Kidney epithelial cell (primary cell): Measurements from ENCODE around the gene PXMP4. TPM values are rescaled to one million over a fixed set of nuclear protein-coding genes. Genes with fewer than 3 reads are reported as not detected.

ENCODE experiments used
- DNase-seq: peaks from one replicate; pipeline ENCODE4 v3.0.0-alpha.2; 2010; ENCODE audit warnings: low read depth
- H3K27me3 ChIP-seq: 2 replicates; pipeline ENCODE4 v1.6.0; 2011; ENCODE audit warnings: low read length; ENCODE audit not compliant: control insufficient read depth, insufficient read depth
- H3K36me3 ChIP-seq: 2 replicates; pipeline ENCODE4 v1.5.1; 2011; ENCODE audit warnings: low read length; ENCODE audit not compliant: control insufficient read depth, insufficient read depth
- H3K4me3 ChIP-seq: 2 replicates; pipeline ENCODE4 v1.5.1; 2011; ENCODE audit warnings: low read depth, mild to moderate bottlenecking, control low read depth, low read length
- CTCF ChIP-seq: IDR thresholded peaks from 2 replicates; pipeline ENCODE4 v1.5.1; 2011; ENCODE audit warnings: mild to moderate bottlenecking, moderate library complexity, low read length, control low read depth, inconsistent platforms; ENCODE audit not compliant: insufficient read depth, poor library complexity, severe bottlenecking
- total RNA-seq: library from RNA; depleted of rRNA; stranded (reverse); fragments of >200 nt; gene quantifications from 2 replicates; pipeline ENCODE4 v1.2.3, GENCODE V29; 2015

The PXMP4 gene
- total RNA-seq, 1 donor from 2014 or later = 8.1 TPM

DNA sequence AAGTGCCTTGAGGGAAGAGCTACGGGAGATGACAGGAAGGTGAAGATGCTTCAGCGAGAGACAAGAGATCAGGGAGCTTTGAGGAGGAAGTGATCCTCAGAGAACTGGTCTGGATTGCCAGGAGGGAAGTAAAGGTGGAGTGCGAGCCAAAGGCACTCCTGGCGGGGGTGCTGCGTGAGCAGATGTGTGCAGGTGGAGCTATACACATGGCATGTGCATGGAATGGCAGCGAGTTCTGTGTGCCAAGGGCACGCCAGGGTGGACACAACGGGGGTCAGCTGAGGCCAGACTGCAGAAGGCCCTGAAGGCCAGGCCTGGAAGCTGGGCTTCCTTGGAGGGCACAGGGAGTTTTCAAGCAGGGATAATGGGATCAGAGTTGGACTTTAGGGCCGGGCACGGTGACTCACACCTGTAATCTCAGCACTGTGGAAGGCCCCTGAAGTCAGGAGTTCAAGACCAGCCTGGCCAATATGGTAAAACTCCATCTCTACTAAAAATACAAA lies 6.2 kb downstream of the PXMP4 start:
- DNase-seq = no peak
- no peaks in the 10 kb centered on the region for H3K27me3 ChIP-seq
- TF ChIP-seq CTCF = no peak
- H3K4me3 ChIP-seq = no peak overlapping the region
- H3K36me3 ChIP-seq = no peaks in the 10 kb centered on the region

DNA sequence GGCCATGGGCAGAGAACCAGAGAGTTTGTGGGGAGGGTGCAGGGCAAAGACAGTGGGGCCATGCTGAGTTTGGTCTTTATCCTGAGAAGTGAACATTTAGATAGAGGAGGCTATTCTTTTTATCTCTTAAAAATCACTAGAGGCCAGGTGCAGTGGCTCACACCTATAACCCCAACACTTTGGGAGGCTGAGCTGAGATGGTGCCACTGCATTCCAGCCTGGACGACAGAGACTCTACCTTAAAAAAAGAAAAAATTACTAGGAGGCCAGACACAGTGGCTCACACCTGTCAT lies 8.7 kb downstream of the PXMP4 start:
- no peak for DNase-seq
- no peak overlapping the region for H3K4me3 ChIP-seq
- H3K27me3 ChIP-seq = no peaks in the 10 kb centered on the region
- TF ChIP-seq CTCF = no peak
- H3K36me3 ChIP-seq = no peaks in the 10 kb centered on the region

GRCh38 chr20:33710681-33711445 lies 9.2 kb downstream of the PXMP4 start:
- no peaks in the 10 kb centered on the region for H3K36me3 ChIP-seq
- TF ChIP-seq CTCF = no peak
- no peak overlapping the region for H3K4me3 ChIP-seq
- DNase-seq = no peak
- H3K27me3 ChIP-seq = no peaks in the 10 kb centered on the region

DNA sequence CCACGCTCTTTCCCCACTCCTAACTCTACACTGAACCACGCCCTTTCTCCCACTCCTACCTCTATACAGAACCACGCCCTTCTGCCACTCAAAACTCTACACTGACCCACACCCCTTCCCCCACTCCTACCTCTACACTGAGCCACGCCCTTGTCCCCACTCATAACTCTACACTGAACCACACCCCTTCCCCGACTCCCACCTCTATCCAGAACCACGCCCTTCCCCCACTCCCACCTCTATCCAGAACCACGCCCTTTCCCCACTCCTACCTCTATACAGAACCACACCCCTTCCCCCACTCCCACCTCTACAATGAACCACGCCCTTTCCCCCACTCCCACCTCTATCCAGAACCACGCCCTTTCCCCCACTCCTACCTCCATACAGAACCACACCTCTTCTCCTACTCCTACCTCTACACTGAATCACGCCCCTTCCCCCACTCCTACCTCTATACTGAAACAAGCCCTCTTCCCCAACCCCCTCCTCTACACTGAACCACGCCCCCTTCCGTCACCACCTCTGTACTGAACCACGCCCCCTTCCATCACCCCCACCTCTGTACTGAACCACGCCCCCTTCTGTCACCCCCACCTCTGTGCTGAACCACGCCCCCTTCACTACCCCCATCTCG lies 10.1 kb downstream of the PXMP4 start:
- Histone ChIP-seq H3K36me3 (no peaks in the 10 kb centered on the region), H3K4me3 (no peak overlapping the region), H3K27me3 (no peaks in the 10 kb centered on the region)
- TF ChIP-seq CTCF = no peak
- no peak for DNase-seq

DNA sequence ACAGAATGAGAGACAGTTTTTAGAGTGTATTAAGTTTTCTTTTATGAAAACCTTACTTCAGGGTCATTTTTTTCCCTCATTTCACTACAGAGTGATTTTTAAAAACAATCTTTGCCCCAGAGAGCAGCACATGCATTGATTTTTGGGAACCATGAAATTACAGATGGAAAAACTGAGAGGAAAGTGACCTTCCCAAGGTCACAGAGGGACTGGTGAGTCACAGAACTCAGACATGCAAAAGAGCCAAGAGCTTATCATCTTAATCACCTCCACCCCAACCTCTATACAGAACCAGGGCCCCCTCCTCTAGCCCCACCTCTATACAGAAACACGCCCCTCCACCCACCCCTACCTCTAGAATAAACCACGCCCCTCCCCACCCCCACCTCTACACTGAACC lies 10.7 kb downstream of the PXMP4 start:
- no peak for DNase-seq
- Histone ChIP-seq H3K4me3 (no peak overlapping the region), H3K27me3 (no peaks in the 10 kb centered on the region), H3K36me3 (no peaks in the 10 kb centered on the region)
- no peak for TF ChIP-seq CTCF
